Lower leg skin (tissue), 4 donors: ENCODE measurements around the gene FN1. TPM values are rescaled to one million over a fixed set of nuclear protein-coding genes. Genes with fewer than 3 reads are reported as not detected.
"Not testable (repeated sequence)": the region's sequence is repeated elsewhere in the genome, so short reads cannot be mapped to it uniquely, and the experiment has no call there.

Experiments used
- DNase-seq, 2 donors: peaks; one replicate each; pipeline ENCODE4 v3.0.0-alpha.2; 2019; ENCODE audit warnings: low spot score in 2 of 2
- H3K4me3 ChIP-seq: fragments of 200-600 bp; sonication (generic); 2 replicates; pipeline ENCODE4 v1.5.1; 2017; ENCODE audit warnings: mild to moderate bottlenecking, low read depth; ENCODE audit not compliant: poor library complexity, severe bottlenecking
- CTCF ChIP-seq, 3 donors: fragments of 450-650 bp; IDR thresholded peaks; one replicate each; pipeline ENCODE4 v1.5.1; 2016; ENCODE audit warnings: antibody characterized with exemption in 3 of 3, mild to moderate bottlenecking in 3 of 3, moderate library complexity in 2 of 3
- POLR2A ChIP-seq, 2 donors: fragments of 450-650 bp; IDR thresholded peaks; one replicate each; pipeline ENCODE4 v1.6.1; 2016 to 2017; ENCODE audit warnings: antibody characterized with exemption in 2 of 2, mild to moderate bottlenecking in 1 of 2, moderate library complexity in 1 of 2
- WGBS, 2 donors: methylation state at CpG; one replicate each; pipeline ENCODE4 v1.1.5; 2018; 5-methylcytosine and 5-hydroxymethylcytosine counted together
- intact Hi-C: fragments of 100-400 bp; cut with DNase I; formaldehyde crosslinking; loops from one replicate; pipeline ENCODE4 v1.15.0; 2023; ENCODE audit warnings: low total_unique reads
- total RNA-seq, 4 donors: library from RNA; depleted of rRNA; stranded (reverse); fragments of >200 nt; gene quantifications; one replicate each; pipeline ENCODE4 v1.1.0, GENCODE V29; 2016

Gene FN1
- total RNA-seq, 4 donors from 2014 or later = 38.2 to 149 (median 52.8) TPM

- no peak for TF ChIP-seq CTCF (IDR thresholded peaks at IDR 0.05)
- TF ChIP-seq POLR2A (IDR thresholded peaks at IDR 0.05) = no peak
- intact Hi-C loops = no loop called here
- no peak for DNase-seq
- no peak overlapping the region for H3K4me3 ChIP-seq
- 96 to 97% methylated on average over 8 of the region's 8 CpGs for WGBS, 2 donors
Observed at GRCh38 chr2:215362562-215362904, 73.3 kb downstream of the FN1 start.

DNA sequence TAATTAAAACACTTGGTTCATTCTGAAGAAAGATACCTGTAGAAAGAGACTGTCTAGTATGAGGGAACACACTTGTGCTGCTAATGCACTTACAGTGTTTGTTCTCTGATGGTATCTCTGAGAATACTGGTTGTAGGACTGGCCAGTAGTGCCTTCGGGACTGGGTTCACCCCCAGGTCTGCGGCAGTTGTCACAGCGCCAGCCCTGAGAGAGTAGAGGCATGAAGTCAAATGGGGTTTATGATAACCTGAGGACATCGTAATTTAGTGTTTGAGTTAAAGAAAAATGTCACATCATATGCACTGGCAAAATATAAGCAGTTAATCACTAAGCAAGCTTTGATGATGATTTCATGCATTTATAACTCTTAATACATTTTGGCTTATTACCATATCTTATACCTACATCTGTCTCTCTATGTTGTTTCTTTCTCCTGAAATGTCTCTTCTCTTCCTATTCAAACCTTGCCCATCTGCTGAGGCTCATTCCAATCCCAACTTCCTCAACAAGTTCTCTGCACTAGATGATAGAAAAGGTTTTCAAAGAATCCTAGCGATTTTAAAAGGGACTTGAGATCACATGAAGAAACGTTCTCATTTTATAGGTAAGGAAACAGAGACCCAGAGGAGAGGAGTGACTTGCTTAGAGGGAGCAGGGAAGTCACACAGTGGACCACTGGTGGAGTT is 73.8 kb downstream of the FN1 start:
- WGBS, 2 donors = 60 to 72% methylated on average over 6 of the region's 6 CpGs
- no peak for TF ChIP-seq CTCF (IDR thresholded peaks at IDR 0.05)
- TF ChIP-seq POLR2A (IDR thresholded peaks at IDR 0.05) = no peak
- no peak for DNase-seq
- intact Hi-C loops = no loop called here
- no peak overlapping the region for H3K4me3 ChIP-seq

DNA sequence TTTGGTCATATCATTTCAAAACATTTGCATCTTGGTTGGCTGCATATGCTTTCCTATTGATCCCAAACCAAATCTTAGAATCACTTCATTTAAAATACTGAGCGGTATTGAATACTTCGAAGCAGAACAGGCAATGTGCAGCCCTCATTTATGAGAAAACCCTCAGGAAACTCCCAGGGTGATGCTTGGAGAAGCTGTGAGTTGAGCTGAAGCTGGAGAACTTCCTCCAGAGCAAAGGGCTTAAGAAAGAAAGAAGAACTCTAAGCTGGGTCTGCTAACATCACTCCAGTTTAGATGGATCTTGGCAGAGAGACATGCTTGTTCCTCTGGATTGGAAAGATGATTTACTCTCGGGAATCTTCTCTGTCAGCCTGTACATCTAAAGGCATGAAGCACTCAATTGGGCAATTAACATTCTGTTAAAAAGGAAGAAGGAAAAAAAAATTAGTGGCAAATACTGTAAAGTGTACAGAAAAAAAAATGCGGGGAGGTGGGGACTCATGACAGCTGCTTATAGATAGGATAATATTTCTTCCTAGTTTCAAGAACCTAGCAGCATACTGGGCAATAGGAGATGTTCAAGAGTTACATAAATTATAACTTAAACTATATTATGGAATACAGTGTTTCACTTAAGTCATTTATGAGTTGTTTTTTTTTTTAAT is 74.5 kb downstream of the FN1 start:
- no peak overlapping the region for H3K4me3 ChIP-seq
- intact Hi-C loops = no loop called here
- TF ChIP-seq POLR2A (IDR thresholded peaks at IDR 0.05) (no peak), CTCF (IDR thresholded peaks at IDR 0.05) (no peak)
- WGBS, 2 donors = 80 to 81% methylated on average over 4 of the region's 4 CpGs
- no peak for DNase-seq

DNA sequence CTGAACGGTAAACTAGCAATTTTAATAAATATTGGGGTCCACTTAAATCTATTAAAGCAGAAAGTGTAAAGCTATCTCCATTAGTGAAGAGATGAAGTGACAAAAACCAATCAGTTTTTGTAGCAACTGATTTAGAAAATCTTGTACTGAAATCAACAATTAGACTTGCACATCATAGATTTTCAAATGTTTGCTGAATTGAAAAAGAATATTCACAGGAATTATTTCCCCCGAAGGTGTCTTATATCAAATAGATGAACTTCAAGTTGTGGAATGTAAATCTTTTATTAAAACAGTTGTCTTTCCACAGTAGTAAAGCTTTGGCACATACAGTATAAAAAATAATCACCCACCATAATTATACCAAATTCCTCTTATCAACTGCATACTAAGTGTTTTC is 75.3 kb downstream of the FN1 start:
- 69 to 77% methylated on average over 2 of the region's 2 CpGs for WGBS, 2 donors
- H3K4me3 ChIP-seq = no peak overlapping the region
- intact Hi-C loops = no loop called here
- TF ChIP-seq CTCF (IDR thresholded peaks at IDR 0.05) = no peak
- TF ChIP-seq POLR2A (IDR thresholded peaks at IDR 0.05) = no peak
- DNase-seq = no peak

- H3K4me3 ChIP-seq, intact Hi-C loops, DNase-seq: not testable (repeated sequence)
- WGBS, 2 donors = 95 to 98% methylated on average over 3 of the region's 3 CpGs
Observed at GRCh38 chr2:215360059-215360458, 75.8 kb downstream of the FN1 start.

GRCh38 chr2:215359576-215359922 is 76.3 kb downstream of the FN1 start:
- 93 to 98% methylated on average over 1 of the region's 1 CpG for WGBS, 2 donors
- TF ChIP-seq CTCF (IDR thresholded peaks at IDR 0.05) (no peak), POLR2A (IDR thresholded peaks at IDR 0.05) (no peak)
- no peak for DNase-seq
- intact Hi-C loops = no loop called here
- H3K4me3 ChIP-seq = no peak overlapping the region
